Ascending aorta (tissue), 2 donors: ENCODE measurements around the gene SLC29A3. TPM values are rescaled to one million over a fixed set of nuclear protein-coding genes. Genes with fewer than 3 reads are reported as not detected.

ENCODE experiments used
- DNase-seq, 2 donors: peaks; one replicate each; pipeline ENCODE4 v3.0.0-alpha.2; 2019; ENCODE audit warnings: low spot score in 2 of 2
- H3K27ac ChIP-seq, 2 donors: fragments of 200-600 bp; sonication (generic); one replicate each; pipeline ENCODE4 v1.5.1; 2016 to 2017; ENCODE audit warnings: mild to moderate bottlenecking in 1 of 2
- H3K27me3 ChIP-seq: fragments of 200-600 bp; sonication (generic); one replicate; pipeline ENCODE4 v1.5.1; 2017
- H3K36me3 ChIP-seq, 2 donors: fragments of 200-600 bp; sonication (generic); one replicate each; pipeline ENCODE4 v1.5.1; 2016
- H3K4me1 ChIP-seq, 2 donors: fragments of 200-600 bp; sonication (generic); one replicate each; pipeline ENCODE4 v1.5.1; 2016 to 2017; ENCODE audit warnings: mild to moderate bottlenecking in 1 of 2
- H3K4me3 ChIP-seq, 2 donors: fragments of 200-600 bp; sonication (generic); one replicate each; pipeline ENCODE4 v1.5.1; 2016 to 2017; ENCODE audit warnings: mild to moderate bottlenecking in 1 of 2
- H3K9me3 ChIP-seq, 2 donors: fragments of 200-600 bp; sonication (generic); one replicate each; pipeline ENCODE4 v1.5.1; 2016
- CTCF ChIP-seq, 3 experiments: fragments of 200-600 bp in 2 of 3; fragments of 450-650 bp in 1 of 3; sonication (generic) in 2 of 3; IDR thresholded peaks; one replicate each; pipeline ENCODE4 v1.5.1; 2016 to 2019; ENCODE audit warnings: antibody characterized with exemption in 3 of 3, mild to moderate bottlenecking in 1 of 3, moderate library complexity in 1 of 3
- intact Hi-C: fragments of 100-400 bp; cut with DNase I; formaldehyde crosslinking; loops from one replicate; pipeline ENCODE4 v1.15.1; 2023
- total RNA-seq: library from RNA; depleted of rRNA; stranded (reverse); fragments of >200 nt; gene quantifications from one replicate; pipeline ENCODE4 v1.1.0, GENCODE V29; 2016

Gene SLC29A3
- total RNA-seq, 1 donor from 2014 or later = 0.64 TPM

- H3K36me3 ChIP-seq = no peaks in the 10 kb centered on the region
- no peak overlapping the region for H3K4me3 ChIP-seq
- intact Hi-C loops = loop anchor here (5.0 kb wide), 1 partner anchor 243 kb away; no protein-coding TSS in a partner anchor
- no peaks in the 10 kb centered on the region for H3K27me3 ChIP-seq
- no peaks in the 10 kb centered on the region for H3K9me3 ChIP-seq
- peaks cover 0 to 3% of the 10 kb centered on the region in 2 donors for H3K4me1 ChIP-seq
- TF ChIP-seq CTCF (IDR thresholded peaks at IDR 0.05) = no peak
- H3K27ac ChIP-seq = no peak overlapping the region
- no peak for DNase-seq
Observed at GRCh38 chr10:71374481-71375233, 55.6 kb downstream of the SLC29A3 start.

GRCh38 chr10:71375952-71376351 is 56.9 kb downstream of the SLC29A3 start:
- H3K27me3 ChIP-seq = no peaks in the 10 kb centered on the region
- no peaks in the 10 kb centered on the region for H3K9me3 ChIP-seq
- no peaks in the 10 kb centered on the region for H3K36me3 ChIP-seq
- no peak overlapping the region for H3K4me3 ChIP-seq
- intact Hi-C loops = loop anchor here (2.0 to 5.0 kb wide), 2 partner anchors 241 to 397 kb away; partner anchors contain the start of gene VSIR
- H3K4me1 ChIP-seq = peaks cover 0 to 3% of the 10 kb centered on the region in 2 donors
- no peak for TF ChIP-seq CTCF (IDR thresholded peaks at IDR 0.05)
- DNase-seq = no peak
- no peak overlapping the region for H3K27ac ChIP-seq

- no peak for DNase-seq
- H3K36me3 ChIP-seq = no peaks in the 10 kb centered on the region
- intact Hi-C loops = loop anchor here (5.0 kb wide), 1 partner anchor 239 kb away; no protein-coding TSS in a partner anchor
- no peak for TF ChIP-seq CTCF (IDR thresholded peaks at IDR 0.05)
- H3K9me3 ChIP-seq = no peaks in the 10 kb centered on the region
- H3K4me3 ChIP-seq = no peak overlapping the region
- peaks cover 0 to 3% of the 10 kb centered on the region in 2 donors for H3K4me1 ChIP-seq
- H3K27ac ChIP-seq = no peak overlapping the region
- no peaks in the 10 kb centered on the region for H3K27me3 ChIP-seq
Observed at GRCh38 chr10:71378336-71379117, 59.5 kb downstream of the SLC29A3 start.

GRCh38 chr10:71379118-71379766 is 60.2 kb downstream of the SLC29A3 start:
- intact Hi-C loops = loop anchor here (5.0 kb wide), 1 partner anchor 238 kb away; no protein-coding TSS in a partner anchor
- H3K27me3 ChIP-seq = no peaks in the 10 kb centered on the region
- H3K36me3 ChIP-seq = no peaks in the 10 kb centered on the region
- H3K9me3 ChIP-seq = no peaks in the 10 kb centered on the region
- H3K27ac ChIP-seq = no peak overlapping the region
- DNase-seq = no peak
- no peak overlapping the region for H3K4me3 ChIP-seq
- H3K4me1 ChIP-seq = peaks cover 0 to 3% of the 10 kb centered on the region in 2 donors
- TF ChIP-seq CTCF (IDR thresholded peaks at IDR 0.05) = no peak

- TF ChIP-seq CTCF (IDR thresholded peaks at IDR 0.05) = no peak
- no peak for DNase-seq
- Histone ChIP-seq H3K4me3 (no peak overlapping the region), H3K9me3 (no peaks in the 10 kb centered on the region), H3K27me3 (no peaks in the 10 kb centered on the region), H3K36me3 (no peaks in the 10 kb centered on the region), H3K4me1 (peaks cover 0 to 3% of the 10 kb centered on the region in 2 donors), H3K27ac (no peak overlapping the region)
- intact Hi-C loops = loop anchor here (5.0 kb wide), 1 partner anchor 431 kb away; no protein-coding TSS in a partner anchor
Observed at GRCh38 chr10:71380841-71381240, 61.8 kb downstream of the SLC29A3 start.
